GM23338 (cell line): ENCODE results near the gene MDM4. TPM values are rescaled to one million over a fixed set of nuclear protein-coding genes. Genes with fewer than 3 reads are reported as not detected.

Experiments used
- ATAC-seq: fragments of 200-7000 bp; cut with Tn5 transposase; 3 replicates; pipeline ENCODE4 v1.9.1; 2020
- DNase-seq: peaks from one replicate; pipeline ENCODE4 v3.0.0-alpha.2; 2015; ENCODE audit warnings: low spot score
- H2AFZ ChIP-seq: fragments of 200-600 bp; sonication (generic); 2 replicates; pipeline ENCODE4 v1.8.0; 2016; ENCODE audit warnings: antibody characterized with exemption, mild to moderate bottlenecking, moderate library complexity
- H3F3A ChIP-seq: fragments of 200-600 bp; sonication (generic); replicated peaks from 2 replicates; pipeline ENCODE4 v1.8.0; 2017; ENCODE audit warnings: antibody characterized with exemption, mixed run types, low read depth
- H3K27ac ChIP-seq: fragments of 200-600 bp; sonication (generic); 2 replicates; pipeline ENCODE4 v1.6.1; 2016; ENCODE audit warnings: low read depth
- H3K27me3 ChIP-seq: fragments of 200-600 bp; sonication (generic); 2 replicates; pipeline ENCODE4 v1.8.0; 2016; ENCODE audit warnings: mild to moderate bottlenecking, mixed run types, moderate library complexity; ENCODE audit not compliant: insufficient read depth
- H3K36me3 ChIP-seq: fragments of 200-600 bp; sonication (generic); 2 replicates; pipeline ENCODE4 v1.8.0; 2016; ENCODE audit warnings: mild to moderate bottlenecking; ENCODE audit not compliant: insufficient read depth
- H3K4me1 ChIP-seq: fragments of 200-600 bp; sonication (generic); 2 replicates; pipeline ENCODE4 v1.8.0; 2016; ENCODE audit warnings: mild to moderate bottlenecking, moderate library complexity; ENCODE audit not compliant: insufficient read depth
- H3K4me2 ChIP-seq: fragments of 200-600 bp; sonication (generic); 2 replicates; pipeline ENCODE4 v1.7.1; 2017; ENCODE audit warnings: mixed run types
- H3K4me3 ChIP-seq: fragments of 200-600 bp; sonication (generic); 2 replicates; pipeline ENCODE4 v1.6.1; 2016; ENCODE audit warnings: mixed run types
- H3K79me2 ChIP-seq: fragments of 200-600 bp; sonication (generic); replicated peaks from 2 replicates; pipeline ENCODE4 v1.8.0; 2017; ENCODE audit warnings: mild to moderate bottlenecking; ENCODE audit not compliant: insufficient read depth
- H3K9me2 ChIP-seq: fragments of 200-600 bp; sonication (generic); 2 replicates; pipeline ENCODE4 v1.8.0; 2017; ENCODE audit not compliant: insufficient read depth
- H4K20me1 ChIP-seq: fragments of 200-600 bp; sonication (generic); replicated peaks from 2 replicates; pipeline ENCODE4 v1.8.0; 2017; ENCODE audit warnings: mild to moderate bottlenecking; ENCODE audit not compliant: insufficient read depth
- H3K27ac Mint-ChIP-seq: 2 replicates; pipeline ENCODE4 v1.8.0; 2020; ENCODE audit warnings: inconsistent platforms, mild to moderate bottlenecking, moderate library complexity, mixed read lengths
- H3K27me3 Mint-ChIP-seq: 3 replicates; pipeline ENCODE4 v1.8.0; 2022; ENCODE audit warnings: low read depth, mild to moderate bottlenecking, moderate library complexity, mixed read lengths, inconsistent platforms; ENCODE audit not compliant: insufficient read depth, poor library complexity
- H3K36me3 Mint-ChIP-seq: 3 replicates; pipeline ENCODE4 v1.8.0; 2021; ENCODE audit warnings: low read depth, mild to moderate bottlenecking, inconsistent platforms, moderate library complexity, mixed read lengths
- H3K4me1 Mint-ChIP-seq: 3 replicates; pipeline ENCODE4 v1.8.0; 2020; ENCODE audit warnings: mild to moderate bottlenecking, inconsistent platforms, mixed read lengths
- H3K4me3 Mint-ChIP-seq: 3 replicates; pipeline ENCODE4 v1.8.0; 2021; ENCODE audit warnings: moderate library complexity, mild to moderate bottlenecking, inconsistent platforms, mixed read lengths
- H3K9me3 Mint-ChIP-seq: 3 replicates; pipeline ENCODE4 v1.8.0; 2020; ENCODE audit warnings: moderate library complexity, mild to moderate bottlenecking, inconsistent platforms, mixed read lengths
- CREB1 ChIP-seq: fragments of 250-450 bp; sonication (Bioruptor Pico); IDR thresholded peaks from 2 replicates; pipeline ENCODE4 v1.5.0; 2020; ENCODE audit warnings: low read depth, mild to moderate bottlenecking, moderate library complexity
- JUNB ChIP-seq: IDR thresholded peaks from one replicate; pipeline ENCODE4 v1.6.1; 2016; ENCODE audit warnings: antibody characterized with exemption; ENCODE audit not compliant: unreplicated experiment
- NANOG ChIP-seq: IDR thresholded peaks from 2 replicates; pipeline ENCODE4 v1.6.1; 2016; ENCODE audit warnings: antibody characterized with exemption, borderline replicate concordance
- POLR2AphosphoS5 ChIP-seq: IDR thresholded peaks from 2 replicates; pipeline ENCODE4 v1.6.1; 2016; ENCODE audit warnings: antibody characterized with exemption, low read depth
- REST ChIP-seq: IDR thresholded peaks from one replicate; pipeline ENCODE4 v1.6.1; 2018; ENCODE audit warnings: antibody characterized with exemption; ENCODE audit not compliant: unreplicated experiment
- STAT1 ChIP-seq: IDR thresholded peaks from one replicate; pipeline ENCODE4 v1.6.1; 2016; ENCODE audit warnings: antibody characterized with exemption; ENCODE audit not compliant: unreplicated experiment
- ZNF114 ChIP-seq: fragments of 250-450 bp; sonication (Bioruptor Pico); IDR thresholded peaks from 2 replicates; pipeline ENCODE4 v1.5.0; 2020; ENCODE audit warnings: mild to moderate bottlenecking, moderate library complexity
- ZNF331 ChIP-seq: fragments of 250-450 bp; sonication (Bioruptor Pico); IDR thresholded peaks from 2 replicates; pipeline ENCODE4 v1.5.0; 2020; ENCODE audit warnings: low read depth, mild to moderate bottlenecking, moderate library complexity
- polyA plus RNA-seq: library from polyadenylated mRNA; unstranded; fragments of >200 nt; fragmentation: Nextera tagmentation; extraction: Ambion mirVana; gene quantifications from 2 replicates; pipeline ENCODE4 v1.2.1, GENCODE V29; 2016
- total RNA-seq: library from RNA; depleted of rRNA; stranded (reverse); fragments of >200 nt; shearing (Covaris generic); gene quantifications from 2 replicates; pipeline ENCODE4 v1.2.3, GENCODE V29; 2014
- TF ChIP-seq, protein P1 (sequence below), 2 experiments: fragments of 200-600 bp in 1 of 2; sonication (generic) in 1 of 2; conservative IDR thresholded peaks; 2 replicates each; pipeline versions ENCODE4 v1.5.1 to v1.6.1; 2016 to 2017; ENCODE audit warnings: antibody characterized with exemption in 2 of 2, low read depth in 2 of 2, mild to moderate bottlenecking in 2 of 2, moderate library complexity in 1 of 2
- TF ChIP-seq, protein P2 (sequence below): IDR thresholded peaks from 2 replicates; pipeline ENCODE4 v1.6.1; 2016; ENCODE audit warnings: antibody characterized with exemption

Gene MDM4
- total and polyA plus RNA-seq, 2 experiments from 2014 or later: 24.8 to 56.1 TPM

DNA sequence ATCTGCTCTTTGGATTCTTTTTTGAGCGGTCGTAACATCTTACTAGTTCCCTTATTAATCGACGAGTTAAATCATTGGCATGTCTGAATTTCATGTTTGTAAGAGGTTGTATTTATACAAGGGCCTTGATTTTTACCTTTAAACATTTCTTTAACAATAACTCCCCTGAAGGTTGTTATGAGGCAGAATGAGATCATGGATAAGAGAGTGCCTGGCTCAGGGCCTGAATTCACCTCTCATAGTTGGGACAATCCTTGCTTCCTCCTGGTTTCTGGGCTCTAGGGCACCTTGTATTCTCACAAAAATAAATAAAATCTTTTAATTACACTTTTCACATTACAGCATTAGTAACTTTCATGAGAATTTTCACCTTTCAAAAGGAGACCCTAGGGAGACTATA lies 55.4 kb downstream of the MDM4 start:
- Histone ChIP-seq H3K4me3 (no peak overlapping the region), H2AFZ (no peak overlapping the region), H3K27ac (no peak overlapping the region), H3K9me2 (no peaks in the 10 kb centered on the region), H4K20me1 (no peaks in the 10 kb centered on the region), H3K4me1 (peaks cover 67% of the 10 kb centered on the region), H3K27me3 (0 out of 2 replicates have a peak, but pooled peaks cover 5% of the 10 kb centered on the region), H3K79me2 (no peaks in the 10 kb centered on the region), H3F3A (peaks cover 8% of the 10 kb centered on the region; the same call in 1 of the 2 replicates), H3K4me2 (no peak overlapping the region), H3K36me3 (no peaks in the 10 kb centered on the region)
- Mint-ChIP-seq H3K4me3 (no peak overlapping the region), H3K27me3 (peaks cover 19% of the 10 kb centered on the region), H3K36me3 (no peaks in the 10 kb centered on the region), H3K4me1 (peaks cover 73% of the 10 kb centered on the region), H3K27ac (no peak overlapping the region), H3K9me3 (no peaks in the 10 kb centered on the region; the same call in 2 of the 3 replicates)
- no peak for ATAC-seq
- DNase-seq: no peak
- TF ChIP-seq, protein P1, sequence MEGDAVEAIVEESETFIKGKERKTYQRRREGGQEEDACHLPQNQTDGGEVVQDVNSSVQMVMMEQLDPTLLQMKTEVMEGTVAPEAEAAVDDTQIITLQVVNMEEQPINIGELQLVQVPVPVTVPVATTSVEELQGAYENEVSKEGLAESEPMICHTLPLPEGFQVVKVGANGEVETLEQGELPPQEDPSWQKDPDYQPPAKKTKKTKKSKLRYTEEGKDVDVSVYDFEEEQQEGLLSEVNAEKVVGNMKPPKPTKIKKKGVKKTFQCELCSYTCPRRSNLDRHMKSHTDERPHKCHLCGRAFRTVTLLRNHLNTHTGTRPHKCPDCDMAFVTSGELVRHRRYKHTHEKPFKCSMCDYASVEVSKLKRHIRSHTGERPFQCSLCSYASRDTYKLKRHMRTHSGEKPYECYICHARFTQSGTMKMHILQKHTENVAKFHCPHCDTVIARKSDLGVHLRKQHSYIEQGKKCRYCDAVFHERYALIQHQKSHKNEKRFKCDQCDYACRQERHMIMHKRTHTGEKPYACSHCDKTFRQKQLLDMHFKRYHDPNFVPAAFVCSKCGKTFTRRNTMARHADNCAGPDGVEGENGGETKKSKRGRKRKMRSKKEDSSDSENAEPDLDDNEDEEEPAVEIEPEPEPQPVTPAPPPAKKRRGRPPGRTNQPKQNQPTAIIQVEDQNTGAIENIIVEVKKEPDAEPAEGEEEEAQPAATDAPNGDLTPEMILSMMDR (conservative IDR thresholded peaks at IDR 0.05; ENCODE audit: low read depth in 2 of 2): no peak
- no peak for TF ChIP-seq CREB1 (CRISPR knock-in tag)
- TF ChIP-seq ZNF114 (CRISPR knock-in tag): no peak
- TF ChIP-seq STAT1: no peak
- TF ChIP-seq, protein P2, sequence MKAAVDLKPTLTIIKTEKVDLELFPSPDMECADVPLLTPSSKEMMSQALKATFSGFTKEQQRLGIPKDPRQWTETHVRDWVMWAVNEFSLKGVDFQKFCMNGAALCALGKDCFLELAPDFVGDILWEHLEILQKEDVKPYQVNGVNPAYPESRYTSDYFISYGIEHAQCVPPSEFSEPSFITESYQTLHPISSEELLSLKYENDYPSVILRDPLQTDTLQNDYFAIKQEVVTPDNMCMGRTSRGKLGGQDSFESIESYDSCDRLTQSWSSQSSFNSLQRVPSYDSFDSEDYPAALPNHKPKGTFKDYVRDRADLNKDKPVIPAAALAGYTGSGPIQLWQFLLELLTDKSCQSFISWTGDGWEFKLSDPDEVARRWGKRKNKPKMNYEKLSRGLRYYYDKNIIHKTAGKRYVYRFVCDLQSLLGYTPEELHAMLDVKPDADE: no peak
- TF ChIP-seq REST: no peak
- no peak for TF ChIP-seq JUNB
- TF ChIP-seq ZNF331 (CRISPR knock-in tag): no peak
- TF ChIP-seq POLR2AphosphoS5: no peak
- no peak for TF ChIP-seq NANOG
